GM10266 (cell line): Measurements from ENCODE around the gene PWP2.
"Not testable (repeated sequence)": the region's sequence is repeated elsewhere in the genome, so short reads cannot be mapped to it uniquely, and the experiment has no call there.

Experiments used
- DNase-seq: peaks from one replicate; pipeline ENCODE4 v3.0.0; 2012; ENCODE audit errors: extremely low spot score
- CTCF ChIP-seq: IDR thresholded peaks from 2 replicates; pipeline ENCODE4 v1.5.1; 2012; ENCODE audit warnings: mild to moderate bottlenecking, low read depth; ENCODE audit not compliant: control insufficient read depth, insufficient read depth; ENCODE audit errors: missing control alignments

The PWP2 gene

GRCh38 chr21:44107026-44107501 lies at the start of gene PWP2:
TSS of gene PWP2 (plus strand) at chr21:44107399. CDS start at chr21:44107417, 18 bp downstream.
- not testable (repeated sequence) for DNase-seq

- TF ChIP-seq CTCF: no peak
- DNase-seq: no peak
Observed at GRCh38 chr21:44057960-44058651, 49.1 kb upstream of the PWP2 start.

- no peak for DNase-seq
- TF ChIP-seq CTCF: no peak
Observed at GRCh38 chr21:44058652-44058964, 48.6 kb upstream of the PWP2 start.

- DNase-seq: no peak
- TF ChIP-seq CTCF: no peak
Observed at GRCh38 chr21:44058981-44059380, 48.2 kb upstream of the PWP2 start.

- DNase-seq: no peak
- TF ChIP-seq CTCF: no peak
Observed at GRCh38 chr21:44059710-44060109, 47.5 kb upstream of the PWP2 start.

GRCh38 chr21:44062380-44062779 lies 44.8 kb upstream of the PWP2 start:
- TF ChIP-seq CTCF: no peak
- DNase-seq: no peak

GRCh38 chr21:44063151-44063912 lies 43.9 kb upstream of the PWP2 start:
- TF ChIP-seq CTCF: no peak

GRCh38 chr21:44064852-44065403 lies 42.3 kb upstream of the PWP2 start:
- TF ChIP-seq CTCF: no peak
- DNase-seq: no peak

More at GRCh38 chr21:44063151-44063912, 43.9 kb upstream of the PWP2 start:
- DNase-seq: no peak
